HepG2 (cell line): ENCODE data around the gene IMPDH2. TPM values are rescaled to one million over a fixed set of nuclear protein-coding genes. Genes with fewer than 3 reads are reported as not detected.
A peak's percentile ranks its signal among the peaks of the same experiment; 100 is the strongest.

Source experiments
- BHLHE40 ChIP-seq: IDR thresholded peaks from 2 replicates; pipeline ENCODE4 v1.6.1; 2011; ENCODE audit warnings: low read length, improper control_type of control experiment
- HMGA1 ChIP-seq: sonication (generic); formaldehyde crosslinking; conservative IDR thresholded peaks from 2 replicates; pipeline ENCODE4 v1.4.0; 2020; ENCODE audit warnings: missing genetic modification reagents
- IRF1 ChIP-seq: sonication (generic); formaldehyde crosslinking; IDR thresholded peaks from 2 replicates; pipeline ENCODE4 v1.4.0; 2020; ENCODE audit warnings: low read depth, mild to moderate bottlenecking, missing genetic modification reagents
- JDP2 ChIP-seq: sonication (generic); formaldehyde crosslinking; IDR thresholded peaks from 2 replicates; pipeline ENCODE4 v1.8.1; 2022; ENCODE audit warnings: missing genetic modification reagents, borderline replicate concordance
- PITX1 ChIP-seq: sonication (generic); formaldehyde crosslinking; IDR thresholded peaks from 2 replicates; pipeline ENCODE4 v1.5.1; 2020; ENCODE audit warnings: mild to moderate bottlenecking, missing genetic modification reagents
- RERE ChIP-seq: IDR thresholded peaks from 2 replicates; pipeline ENCODE4 v1.6.1; 2016; ENCODE audit warnings: low read depth, missing genetic modification reagents, missing compliant biosample characterization
- TRIM22 ChIP-seq: fragments of 450-650 bp; IDR thresholded peaks from 2 replicates; pipeline ENCODE4 v1.6.1; 2017
- ZC3H4 ChIP-seq: sonication (generic); formaldehyde crosslinking; IDR thresholded peaks from 2 replicates; pipeline ENCODE4 v1.4.0; 2020; ENCODE audit warnings: missing genetic modification reagents, borderline replicate concordance
- ZFP36L1 ChIP-seq: sonication (generic); formaldehyde crosslinking; IDR thresholded peaks from 2 replicates; pipeline ENCODE4 v1.8.0; 2022; ENCODE audit warnings: mild to moderate bottlenecking, missing genetic modification reagents, moderate library complexity
- ZNF234 ChIP-seq: sonication (generic); formaldehyde crosslinking; conservative IDR thresholded peaks from 2 replicates; pipeline ENCODE4 v1.5.1; 2020; ENCODE audit warnings: mild to moderate bottlenecking, missing genetic modification reagents
- ZNF275 ChIP-seq: sonication (generic); formaldehyde crosslinking; IDR thresholded peaks from 2 replicates; pipeline ENCODE4 v1.8.0; 2022; ENCODE audit warnings: missing genetic modification reagents, mild to moderate bottlenecking, inconsistent platforms, borderline replicate concordance
- ZNF326 ChIP-seq: sonication (generic); formaldehyde crosslinking; IDR thresholded peaks from 2 replicates; pipeline ENCODE4 v1.4.0; 2020; ENCODE audit warnings: missing genetic modification reagents, borderline replicate concordance
- ZNF574 ChIP-seq: sonication (generic); formaldehyde crosslinking; IDR thresholded peaks from 2 replicates; pipeline ENCODE4 v1.4.0; 2020; ENCODE audit warnings: missing genetic modification reagents
- polyA plus RNA-seq, 8 experiments: library from polyadenylated mRNA; depleted of rRNA in 3 of 8; stranded (reverse) in 7 of 8; unstranded in 1 of 8; fragments of >200 nt; fragmentation: Illumina TruSeq in 4 of 8; extraction: Trizol in 4 of 8; gene quantifications; 2 replicates each; pipeline versions ENCODE4 v1.2.1 to v1.2.3, GENCODE V29; 2011 to 2016; ENCODE audit warnings: low read depth in 4 of 8, missing spikeins in 1 of 8, mixed read lengths in 1 of 8; ENCODE audit not compliant: insufficient read depth in 1 of 8
- total RNA-seq, 5 experiments: library from RNA; depleted of rRNA; stranded (reverse); fragments of >200 nt; fragmentation: Illumina TruSeq; extraction: Trizol; gene quantifications; 2 replicates each; pipeline ENCODE4 v1.2.3, GENCODE V29; 2016; ENCODE audit warnings: low read depth in 1 of 5
- TF ChIP-seq, protein P1 (sequence below): sonication (generic); formaldehyde crosslinking; IDR thresholded peaks from 2 replicates; pipeline ENCODE4 v1.9.0; 2021; ENCODE audit warnings: missing genetic modification reagents, mild to moderate bottlenecking, borderline replicate concordance

IMPDH2 gene
- total and polyA plus RNA-seq, 2 of the 13 experiments (the other 11 are each of a cell fraction or from before 2014, with no cell fraction given) = 248 to 260 TPM

DNA sequence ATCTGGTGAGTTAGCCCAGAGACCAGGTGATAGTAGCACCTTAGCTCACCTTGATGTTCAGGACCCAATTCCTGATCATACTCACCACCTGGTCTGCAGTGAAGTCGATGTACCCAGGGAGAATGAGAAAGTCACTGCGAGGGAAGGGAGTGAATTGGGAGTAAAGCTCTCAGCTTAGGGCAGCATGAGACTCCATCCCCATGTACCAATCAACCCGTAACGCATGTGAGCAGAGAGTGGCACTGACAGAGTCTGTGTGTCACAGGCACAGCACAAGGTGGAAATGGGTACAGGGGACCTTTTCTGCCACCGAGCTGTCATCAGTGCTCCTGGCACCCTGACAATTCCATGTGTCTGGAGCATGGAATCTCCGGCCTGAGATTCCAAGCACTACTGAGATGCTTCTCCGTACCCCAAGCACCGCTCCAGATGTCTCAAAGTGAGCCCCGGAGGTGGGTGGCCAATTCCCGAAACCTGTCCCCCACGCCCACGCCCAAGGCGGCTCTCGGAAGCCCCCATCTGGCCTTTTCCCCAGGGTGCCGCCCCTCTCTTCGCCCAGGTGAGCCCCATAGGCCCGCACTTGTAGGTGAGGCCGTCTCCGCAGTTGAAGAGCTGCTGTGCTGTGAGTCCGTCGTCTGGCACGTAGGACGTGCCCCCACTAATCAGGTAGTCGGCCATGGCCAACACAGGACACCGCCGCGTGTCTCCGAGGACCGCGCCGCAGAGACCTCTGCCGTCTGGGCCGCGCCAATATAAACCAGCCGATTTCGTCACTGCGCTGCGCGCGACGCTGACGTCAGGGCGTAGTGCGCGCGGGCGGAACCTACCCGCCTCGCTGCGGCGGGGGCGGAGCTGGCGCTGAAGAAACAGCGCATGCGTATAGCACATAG is at the start of gene IMPDH2 (continued):
- 0 out of 2 replicates have a peak, but pooled peaks have one; percentile 1 for TF ChIP-seq IRF1 (CRISPR knock-in tag)
- TF ChIP-seq HMGA1 (CRISPR knock-in tag) = no peak
- no peak for TF ChIP-seq JDP2 (CRISPR knock-in tag)
- TF ChIP-seq PITX1 (CRISPR knock-in tag) = peak; percentile 79
- no peak for TF ChIP-seq TRIM22
- TF ChIP-seq, protein P1, sequence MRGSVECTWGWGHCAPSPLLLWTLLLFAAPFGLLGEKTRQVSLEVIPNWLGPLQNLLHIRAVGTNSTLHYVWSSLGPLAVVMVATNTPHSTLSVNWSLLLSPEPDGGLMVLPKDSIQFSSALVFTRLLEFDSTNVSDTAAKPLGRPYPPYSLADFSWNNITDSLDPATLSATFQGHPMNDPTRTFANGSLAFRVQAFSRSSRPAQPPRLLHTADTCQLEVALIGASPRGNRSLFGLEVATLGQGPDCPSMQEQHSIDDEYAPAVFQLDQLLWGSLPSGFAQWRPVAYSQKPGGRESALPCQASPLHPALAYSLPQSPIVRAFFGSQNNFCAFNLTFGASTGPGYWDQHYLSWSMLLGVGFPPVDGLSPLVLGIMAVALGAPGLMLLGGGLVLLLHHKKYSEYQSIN (CRISPR knock-in tag) = no peak
- no peak for TF ChIP-seq ZNF234 (CRISPR knock-in tag)
- TF ChIP-seq ZNF574 (CRISPR knock-in tag) = peak; percentile 94
- peak; percentile 90; the same call in 1 of the 2 replicates for TF ChIP-seq ZC3H4 (CRISPR knock-in tag)
- peak; percentile 71; the same call in 1 of the 2 replicates for TF ChIP-seq ZNF275 (CRISPR knock-in tag)
- TF ChIP-seq RERE (CRISPR knock-in tag) = peak; percentile 54; the same call in 1 of the 2 replicates
- no peak for TF ChIP-seq BHLHE40
- peak; percentile 85; the same call in 1 of the 2 replicates for TF ChIP-seq ZFP36L1 (CRISPR knock-in tag)
- TF ChIP-seq ZNF326 (CRISPR knock-in tag) = peak; percentile 77; the same call in 1 of the 2 replicates
